Measurements from ENCODE around the gene AHNAK.

GRCh38 chr11:62452261-62452660 lies 94.3 kb downstream of the AHNAK start:
- TF ChIP-seq POLR2AphosphoS5 (IDR thresholded peaks at IDR 0.05; ENCODE audit: insufficient read depth, low read depth, low read length) (no peak), CTCF (IDR thresholded peaks at IDR 0.05; ENCODE audit: extremely low read depth in 1 of 2, insufficient read depth in 1 of 2, low read depth in 1 of 2, low read length in 2 of 2) (no peak), EZH2 (IDR thresholded peaks at IDR 0.05; ENCODE audit: borderline replicate concordance, low read depth, low read length, severe bottlenecking) (no peak)
